CD4-positive, alpha-beta memory T cell (primary cell): ENCODE data around the gene ALG3. TPM values are rescaled to one million over a fixed set of nuclear protein-coding genes. Genes with fewer than 3 reads are reported as not detected.

Experiments
- CTCF ChIA-PET: fragments of 350-600 bp; sonication (Branson Sonifier 250); formaldehyde crosslinking; loops from one replicate; lab custom pipeline; 2021; ENCODE audit warnings: inconsistent platforms; ENCODE audit not compliant: partially characterized antibody; lab: Charles Lee
- POLR2A ChIA-PET: fragments of 350-600 bp; sonication (Branson Sonifier 250); formaldehyde crosslinking; loops from one replicate; lab custom pipeline; 2021; ENCODE audit not compliant: partially characterized antibody; lab: Charles Lee
- DNase-seq, 5 donors: peaks; one replicate each; pipeline versions ENCODE4 v3.0.0 to v3.0.0-alpha.2; 2020 to 2022; ENCODE audit warnings: mixed read lengths in 1 of 5
- H3K27ac ChIP-seq: one replicate; pipeline ENCODE4 v1.7.0; 2013; ENCODE audit warnings: low read depth, low read length
- H3K27me3 ChIP-seq: 2 replicates; pipeline ENCODE4 v1.7.0; 2013; ENCODE audit warnings: mild to moderate bottlenecking, low read length, moderate library complexity; ENCODE audit not compliant: insufficient read depth
- H3K36me3 ChIP-seq: 2 replicates; pipeline ENCODE4 v1.7.0; 2013; ENCODE audit warnings: mild to moderate bottlenecking, low read length, moderate library complexity; ENCODE audit not compliant: insufficient read depth
- H3K4me1 ChIP-seq: 2 replicates; pipeline ENCODE4 v1.7.0; 2013; ENCODE audit warnings: mild to moderate bottlenecking, low read length, moderate library complexity; ENCODE audit not compliant: insufficient read depth
- H3K4me3 ChIP-seq, 2 donors: one replicate each; pipeline ENCODE4 v1.7.0; 2013; ENCODE audit warnings: low read length in 2 of 2, mild to moderate bottlenecking in 1 of 2
- H3K9me3 ChIP-seq, 2 donors: one replicate each; pipeline ENCODE4 v1.7.0; 2013; ENCODE audit warnings: low read length in 2 of 2, control low read depth in 1 of 2; ENCODE audit not compliant: control insufficient read depth in 1 of 2
- H3K27ac Mint-ChIP-seq, 7 donors: one replicate each; pipeline ENCODE4 v1.8.0; 2020 to 2021; ENCODE audit warnings: mixed read lengths in 7 of 7, mild to moderate bottlenecking in 6 of 7, inconsistent platforms in 3 of 7, moderate library complexity in 3 of 7
- H3K27me3 Mint-ChIP-seq, 2 donors: one replicate each; pipeline ENCODE4 v1.8.0; 2020 to 2021; ENCODE audit warnings: mixed read lengths in 2 of 2
- H3K36me3 Mint-ChIP-seq, 2 donors: one replicate each; pipeline ENCODE4 v1.8.0; 2020 to 2021; ENCODE audit warnings: mixed read lengths in 2 of 2, inconsistent platforms in 1 of 2, mild to moderate bottlenecking in 1 of 2
- H3K4me1 Mint-ChIP-seq, 4 donors: one replicate each; pipeline ENCODE4 v1.8.0; 2020 to 2021; ENCODE audit warnings: mixed read lengths in 4 of 4, mild to moderate bottlenecking in 1 of 4
- H3K4me3 Mint-ChIP-seq, 8 donors: one replicate each; pipeline ENCODE4 v1.8.0; 2020 to 2021; ENCODE audit warnings: mixed read lengths in 8 of 8, mild to moderate bottlenecking in 7 of 8, moderate library complexity in 6 of 8, inconsistent platforms in 3 of 8
- H3K9me3 Mint-ChIP-seq, 8 donors: one replicate each; pipeline ENCODE4 v1.8.0; 2020 to 2021; ENCODE audit warnings: mixed read lengths in 8 of 8, mild to moderate bottlenecking in 5 of 8, inconsistent platforms in 3 of 8, moderate library complexity in 1 of 8
- intact Hi-C: fragments of 100-400 bp; cut with micrococcal nuclease; formaldehyde crosslinking; loops from one replicate; pipeline ENCODE4 v1.15.1; 2023
- polyA plus RNA-seq, 2 donors: library from polyadenylated mRNA; unstranded; fragments of 300-500 nt; fragmentation: Illumina TruSeq; gene quantifications; one replicate each; pipeline ENCODE4 v1.2.3, GENCODE V29; 2021
- total RNA-seq, 2 experiments: library from RNA; stranded (reverse); gene quantifications; one replicate each; pipeline ENCODE4 v1.2.3, GENCODE V29; 2021

ALG3 gene
- total and polyA plus RNA-seq, 4 experiments from 2014 or later: 37.5 to 67.8 (median 48.5) TPM

DNA sequence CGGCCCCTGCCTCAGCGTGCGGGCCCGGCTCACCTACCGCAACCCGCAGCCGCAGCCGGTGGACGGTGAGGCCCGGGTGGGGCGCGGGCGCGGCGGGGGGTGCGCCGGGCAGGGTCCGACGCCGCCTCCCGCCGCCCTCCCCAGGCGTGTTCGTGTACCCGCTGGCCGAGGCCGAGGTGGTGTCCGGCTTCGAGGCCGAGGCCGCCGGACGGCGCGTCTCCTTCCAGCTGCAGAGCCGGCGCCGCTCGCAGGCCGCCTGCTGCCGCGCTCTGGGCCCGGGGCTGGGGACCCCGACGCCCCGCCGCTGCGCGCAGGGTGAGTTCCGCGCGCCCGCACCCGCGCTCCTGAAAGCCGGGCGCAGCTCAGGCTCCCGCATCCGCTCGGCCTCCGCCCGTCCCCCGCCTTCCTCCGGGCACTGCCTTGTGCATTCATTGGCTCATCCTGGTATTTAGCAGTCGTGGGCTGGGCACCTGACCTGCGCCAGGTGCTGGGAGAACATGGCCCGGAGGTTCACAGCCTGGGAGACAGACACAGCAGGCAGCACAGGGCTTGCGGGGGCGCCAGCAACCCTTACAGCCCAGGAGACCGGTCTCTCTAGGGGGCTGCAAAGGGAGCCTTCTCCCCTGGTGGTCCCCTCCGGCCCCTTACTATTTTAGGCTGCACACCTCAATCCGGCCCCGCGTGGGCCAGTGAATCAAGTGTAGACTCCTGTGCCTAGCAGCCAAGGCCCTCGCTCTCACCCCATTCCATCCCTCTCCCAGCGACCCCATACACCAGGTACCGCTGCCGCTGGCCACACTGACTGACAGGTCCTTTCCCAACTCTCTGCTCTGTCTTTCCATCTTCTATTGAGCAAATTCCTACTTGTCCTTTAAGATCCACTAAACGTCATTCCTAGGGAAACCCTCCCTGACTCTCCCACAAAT is 17.9 kb downstream of the ALG3 start:
- Histone ChIP-seq H3K27me3 (peaks cover 40% of the 10 kb centered on the region), H3K27ac (no peak overlapping the region), H3K4me1 (peaks cover 11% of the 10 kb centered on the region), H3K9me3 (no peaks in the 10 kb centered on the region), H3K4me3 (peak overlapping the region in 1 of 2 donors; percentile 51), H3K36me3 (no peaks in the 10 kb centered on the region)
- Mint-ChIP-seq H3K36me3 (no peaks in the 10 kb centered on the region), H3K4me1 (peaks cover 5 to 17% (median 7%) of the 10 kb centered on the region in 4 donors), H3K9me3 (peaks cover 0 to 2% (median 0%) of the 10 kb centered on the region in 8 donors), H3K4me3 (peak overlapping the region; percentile 64 to 93 (median 81)), H3K27ac (peak overlapping the region in 2 of 7 donors; percentile 64 to 73), H3K27me3 (peaks cover 39 to 40% of the 10 kb centered on the region in 2 donors)
- intact Hi-C loops: no loop called here
- CTCF ChIA-PET: interaction anchor here (1.1 to 5.4 kb wide), 3 partner anchors 9 to 58 kb away, joined by 3 to 76 read pairs (median 3); partner anchors contain the start of gene EEF1AKMT4
- POLR2A ChIA-PET: interaction anchor here (1.2 kb wide), 1 partner anchor 19 kb away, joined by 4 read pairs; the partner anchor contains the start of gene EEF1AKMT4
- DNase-seq: no peak

- ChIA-PET POLR2A (interaction anchor here (1.2 kb wide), 1 partner anchor 20 kb away, joined by 4 read pairs; the partner anchor contains the start of gene EEF1AKMT4), CTCF (interaction anchor here (1.0 to 5.4 kb wide), 6 partner anchors 13 to 124 kb away, joined by 3 to 76 read pairs (median 3); partner anchors contain the start of gene EEF1AKMT4)
- H3K9me3 Mint-ChIP-seq: peaks cover 0 to 2% (median 0%) of the 10 kb centered on the region in 8 donors
- Histone ChIP-seq H3K36me3 (no peaks in the 10 kb centered on the region), H3K4me3 (peak overlapping the region in 1 of 2 donors; percentile 51), H3K27me3 (peaks cover 40% of the 10 kb centered on the region), H3K27ac (no peak overlapping the region), H3K9me3 (no peaks in the 10 kb centered on the region), H3K4me1 (peaks cover 11% of the 10 kb centered on the region)
- H3K4me1 Mint-ChIP-seq: peaks cover 5 to 17% (median 7%) of the 10 kb centered on the region in 4 donors
- peak overlapping the region in 1 of 8 donors; percentile 73 for H3K4me3 Mint-ChIP-seq
- no peaks in the 10 kb centered on the region for H3K36me3 Mint-ChIP-seq
- no peak for DNase-seq
- peaks cover 43 to 45% of the 10 kb centered on the region in 2 donors for H3K27me3 Mint-ChIP-seq
- no peak overlapping the region for H3K27ac Mint-ChIP-seq
- intact Hi-C loops: no loop called here
Observed at GRCh38 chr3:184230081-184230602, 18.6 kb downstream of the ALG3 start.

DNA sequence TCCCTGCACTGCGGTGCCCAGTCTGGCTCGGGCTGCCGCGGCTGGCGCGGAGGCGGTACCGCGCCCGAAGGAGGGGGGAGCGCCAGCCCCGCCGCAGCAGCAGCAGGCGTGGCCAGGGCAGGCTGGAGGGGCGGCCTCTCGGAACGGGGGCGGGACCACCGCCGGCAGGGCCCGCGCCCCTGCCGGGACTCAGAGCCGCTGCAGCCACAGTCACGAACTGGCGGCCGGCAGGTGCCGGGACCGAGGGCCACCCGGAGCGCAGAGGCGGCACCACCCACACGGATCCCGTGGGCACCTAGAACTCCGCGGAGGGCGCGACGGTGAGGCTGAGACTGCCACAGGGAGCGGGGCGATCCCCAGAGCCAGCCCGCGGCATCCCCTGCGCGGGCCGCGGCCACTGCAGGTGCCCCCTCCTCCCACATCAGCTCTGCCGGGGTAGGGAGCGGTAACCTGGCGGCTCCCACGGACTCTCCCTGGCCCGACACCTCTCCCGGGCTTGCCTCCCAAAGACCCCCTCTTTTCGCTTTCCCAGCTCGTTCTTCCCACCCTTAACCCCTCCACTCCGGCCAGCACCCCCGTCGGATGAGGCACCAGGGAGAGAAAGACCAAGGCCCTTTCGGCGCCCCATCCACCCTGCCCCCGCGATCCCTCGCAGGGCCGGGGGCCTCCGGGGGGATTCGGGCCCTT is 19.2 kb downstream of the ALG3 start, which contains the start of gene VWA5B2:
Gene VWA5B2 (plus strand): TSS at position 192 of the 687 bp plus-strand sequence. CDS start 944 bp downstream, outside the sequence.
- H3K4me1 ChIP-seq: peaks cover 11% of the 10 kb centered on the region
- H3K27ac ChIP-seq: no peak within 1 kb of the TSS
- no peaks in the 10 kb centered on the region for H3K9me3 ChIP-seq
- peak within 1 kb of the TSS in 1 of 7 donors; percentile 76 for H3K27ac Mint-ChIP-seq
- CTCF ChIA-PET: interaction anchor here (1.0 to 5.4 kb wide), 7 partner anchors 14 to 221 kb away, joined by 3 to 76 read pairs (median 3); partner anchors contain the start of gene EEF1AKMT4
- peak within 1 kb of the TSS; percentile 53 to 76 (median 66) for H3K4me3 Mint-ChIP-seq
- H3K36me3 Mint-ChIP-seq: no peaks in the 10 kb centered on the region
- H3K9me3 Mint-ChIP-seq: peaks cover 0 to 2% (median 0%) of the 10 kb centered on the region in 8 donors
- intact Hi-C loops: loop anchor here (5.0 kb wide), 1 partner anchor 42 kb away; the partner anchor contains the start of gene ABCF3
- POLR2A ChIA-PET: interaction anchor here (1.2 kb wide), 1 partner anchor 20 kb away, joined by 4 read pairs; the partner anchor contains the start of gene EEF1AKMT4
- peak within 1 kb of the TSS; percentile 23 to 51 for H3K4me3 ChIP-seq
- H3K36me3 ChIP-seq: no peaks in the 10 kb centered on the region
- peaks cover 44 to 46% of the 10 kb centered on the region in 2 donors for H3K27me3 Mint-ChIP-seq
- peaks cover 40% of the 10 kb centered on the region for H3K27me3 ChIP-seq
- peak; percentile 69 to 77 (median 70) for DNase-seq
- H3K4me1 Mint-ChIP-seq: peaks cover 5 to 17% (median 7%) of the 10 kb centered on the region in 4 donors

GRCh38 chr3:184228376-184229137 is 20.2 kb downstream of the ALG3 start:
- intact Hi-C loops: loop anchor here (5.0 kb wide), 1 partner anchor 41 kb away; the partner anchor contains the start of gene ABCF3
- POLR2A ChIA-PET: interaction anchor here (0.8 to 1.7 kb wide), 2 partner anchors 11 to 21 kb away, joined by 3 to 8 read pairs; partner anchors contain the start of gene EEF1AKMT4

DNA sequence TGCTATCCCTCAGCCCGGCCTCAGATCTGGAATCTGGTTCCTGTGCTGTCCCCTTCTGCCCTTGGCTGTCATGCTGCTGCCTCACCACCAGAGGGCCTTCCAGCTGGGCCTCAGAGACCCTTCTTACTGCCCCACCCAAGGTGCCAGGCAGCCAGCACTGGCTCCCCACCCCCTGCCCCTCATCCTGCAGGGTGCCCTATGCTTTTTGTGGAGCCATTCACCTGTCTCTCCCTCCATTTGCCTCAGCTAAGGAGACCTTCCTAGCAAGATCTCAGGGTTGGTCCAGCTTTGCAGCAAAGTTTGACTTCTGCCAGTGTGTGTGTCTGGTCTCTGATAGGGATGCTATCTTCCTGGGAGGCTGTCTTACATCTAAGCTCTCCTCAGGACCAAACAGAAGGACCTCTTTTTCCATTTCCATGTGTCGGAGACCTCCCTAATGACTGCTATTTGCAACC is 21.3 kb downstream of the ALG3 start:
- Histone ChIP-seq H3K36me3 (no peaks in the 10 kb centered on the region), H3K9me3 (no peaks in the 10 kb centered on the region), H3K4me1 (peaks cover 11% of the 10 kb centered on the region), H3K27me3 (peaks cover 32% of the 10 kb centered on the region), H3K4me3 (no peak overlapping the region), H3K27ac (no peak overlapping the region)
- intact Hi-C loops: loop anchor here (1.0 to 5.0 kb wide), 4 partner anchors 23 to 62 kb away; partner anchors contain the start of gene ABCF3
- ChIA-PET POLR2A (interaction anchor here (0.8 to 1.7 kb wide), 2 partner anchors 12 to 22 kb away, joined by 3 to 8 read pairs; partner anchors contain the start of gene EEF1AKMT4), CTCF (interaction anchor here (0.8 to 5.4 kb wide), 21 partner anchors 10 to 331 kb away, joined by 3 to 76 read pairs (median 7); partner anchors contain the start of genes CAMK2N2 and EEF1AKMT4)
- Mint-ChIP-seq H3K27ac (peak overlapping the region in 1 of 7 donors; percentile 64), H3K27me3 (peaks cover 38 to 42% of the 10 kb centered on the region in 2 donors), H3K4me3 (no peak overlapping the region), H3K4me1 (peaks cover 5 to 17% (median 7%) of the 10 kb centered on the region in 4 donors), H3K9me3 (peaks cover 0 to 3% (median 0%) of the 10 kb centered on the region in 8 donors), H3K36me3 (no peaks in the 10 kb centered on the region)
- peak in 4 of 5 donors; percentile 50 to 65 (median 54) for DNase-seq

More at GRCh38 chr3:184228376-184229137, 20.2 kb downstream of the ALG3 start:
- CTCF ChIA-PET: interaction anchor here (0.8 to 5.4 kb wide), 16 partner anchors 9 to 222 kb away, joined by 3 to 76 read pairs (median 8); partner anchors contain the start of gene EEF1AKMT4
- Histone ChIP-seq H3K9me3 (no peaks in the 10 kb centered on the region), H3K4me1 (peaks cover 11% of the 10 kb centered on the region), H3K36me3 (no peaks in the 10 kb centered on the region), H3K4me3 (no peak overlapping the region), H3K27me3 (peaks cover 34% of the 10 kb centered on the region), H3K27ac (no peak overlapping the region)
- H3K27me3 Mint-ChIP-seq: peaks cover 43 to 46% of the 10 kb centered on the region in 2 donors
- no peak for DNase-seq
- peaks cover 0 to 3% (median 0%) of the 10 kb centered on the region in 8 donors for H3K9me3 Mint-ChIP-seq
- H3K4me3 Mint-ChIP-seq: peak overlapping the region; percentile 28 to 76 (median 66)
- no peaks in the 10 kb centered on the region for H3K36me3 Mint-ChIP-seq
- H3K27ac Mint-ChIP-seq: peak overlapping the region in 1 of 7 donors; percentile 76
- peaks cover 5 to 17% (median 7%) of the 10 kb centered on the region in 4 donors for H3K4me1 Mint-ChIP-seq
